ENCODE measurements around the gene PCSK1N.

Gene PCSK1N

DNA sequence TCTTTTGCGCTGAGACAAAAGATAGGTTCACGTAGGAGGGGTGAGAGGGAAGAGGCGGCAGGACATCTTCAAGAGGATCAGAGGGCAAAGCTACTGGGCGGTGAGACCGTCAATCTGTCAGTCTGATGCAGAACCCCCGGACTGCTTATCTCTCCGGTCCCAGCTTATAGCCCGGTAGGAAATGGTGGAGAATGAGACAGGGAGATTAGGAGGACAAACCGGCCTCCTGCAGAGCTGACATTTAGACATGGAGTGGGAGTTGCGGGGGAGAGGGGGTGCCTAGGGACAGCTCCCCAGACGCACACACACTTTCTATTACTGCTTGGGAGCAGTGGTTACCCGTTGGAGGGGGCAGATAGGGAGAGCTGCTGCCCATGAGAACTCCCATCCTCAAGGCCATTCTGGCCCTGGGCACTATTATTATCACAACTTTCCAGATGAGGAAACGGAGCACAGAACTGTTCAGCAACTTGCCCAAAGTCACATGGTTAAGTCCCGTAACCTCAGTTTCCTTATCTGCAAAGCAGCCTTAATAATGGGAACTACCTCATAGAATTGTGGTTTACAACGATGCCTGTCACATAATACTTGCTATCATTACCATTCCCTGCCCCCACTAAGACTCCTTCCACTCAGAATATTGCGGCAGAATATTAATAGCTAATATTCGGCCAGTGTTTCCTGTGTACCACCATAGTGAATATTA, 34.7 kb downstream of the PCSK1N start:
- DNase-seq (ENCODE audit: low spot score), result no peak
- no peak for TF ChIP-seq CTCF (IDR thresholded peaks at IDR 0.05; ENCODE audit: borderline replicate concordance, control extremely low read depth, extremely low read depth, insufficient read depth, missing control alignments)
- in situ Hi-C loops (cut with MboI; ENCODE audit: low sequenced_read_pairs, unreplicated experiment), result no loop called here

DNA sequence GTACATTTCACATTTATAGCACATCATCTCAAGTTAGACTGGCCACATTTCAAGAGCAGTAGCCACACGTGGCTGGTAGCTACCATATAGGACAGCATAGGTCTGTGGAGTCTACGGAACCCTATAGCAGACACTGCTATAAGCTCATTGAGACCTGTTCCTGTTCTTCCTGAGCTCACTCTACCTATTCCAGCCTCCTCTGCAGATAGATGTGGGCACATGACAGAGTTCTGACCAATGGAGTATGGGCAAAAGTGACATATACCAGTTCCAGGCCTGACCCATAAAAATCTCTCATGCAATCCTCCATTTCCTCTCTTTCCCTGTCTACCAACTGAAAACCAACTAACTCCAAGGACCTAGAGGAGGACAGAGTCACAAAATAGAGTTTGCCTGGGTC, 37.1 kb downstream of the PCSK1N start:
- TF ChIP-seq CTCF (IDR thresholded peaks at IDR 0.05; ENCODE audit: borderline replicate concordance, control extremely low read depth, extremely low read depth, insufficient read depth, missing control alignments), result no peak
- in situ Hi-C loops (cut with MboI; ENCODE audit: low sequenced_read_pairs, unreplicated experiment), result no loop called here
- no peak for DNase-seq (ENCODE audit: low spot score)

DNA sequence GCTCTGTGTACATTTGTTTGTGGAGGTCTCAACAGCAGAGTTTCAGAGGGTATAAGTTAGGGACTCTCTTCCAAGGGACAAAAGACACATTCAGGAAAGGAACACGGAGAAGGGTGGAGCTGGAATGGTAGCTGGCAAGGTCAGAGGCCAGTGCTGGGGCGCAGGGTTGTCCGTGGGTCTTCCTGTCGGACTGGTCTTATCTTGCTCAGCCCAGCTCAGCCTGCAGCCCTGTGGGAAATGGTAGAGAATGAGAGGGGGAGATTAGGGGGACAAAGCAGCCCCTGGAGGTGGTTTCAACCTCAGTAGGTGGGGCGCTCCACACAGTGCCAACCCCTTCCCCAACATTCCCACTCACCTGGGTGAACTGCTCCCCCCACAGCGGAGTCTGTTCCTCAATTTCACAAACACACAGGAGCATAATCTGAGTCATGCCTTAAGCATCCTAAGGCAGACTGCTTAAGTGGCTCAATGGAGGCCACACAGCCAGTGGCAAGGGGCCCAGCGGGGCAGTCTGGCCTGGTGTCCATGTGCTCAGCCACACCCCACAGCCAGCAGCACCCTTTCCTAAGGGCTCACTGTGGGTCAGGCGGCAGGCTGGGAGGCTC, 40.4 kb downstream of the PCSK1N start:
- TF ChIP-seq CTCF (IDR thresholded peaks at IDR 0.05; ENCODE audit: borderline replicate concordance, control extremely low read depth, extremely low read depth, insufficient read depth, missing control alignments), result no peak
- no peak for DNase-seq (ENCODE audit: low spot score)
- in situ Hi-C loops (cut with MboI; ENCODE audit: low sequenced_read_pairs, unreplicated experiment), result no loop called here

GRCh38 chrX:48794340-48794910, 41.0 kb downstream of the PCSK1N start:
- in situ Hi-C loops (cut with MboI; ENCODE audit: low sequenced_read_pairs, unreplicated experiment), result no loop called here
- no peak for TF ChIP-seq CTCF (IDR thresholded peaks at IDR 0.05; ENCODE audit: borderline replicate concordance, control extremely low read depth, extremely low read depth, insufficient read depth, missing control alignments)
- no peak for DNase-seq (ENCODE audit: low spot score)

DNA sequence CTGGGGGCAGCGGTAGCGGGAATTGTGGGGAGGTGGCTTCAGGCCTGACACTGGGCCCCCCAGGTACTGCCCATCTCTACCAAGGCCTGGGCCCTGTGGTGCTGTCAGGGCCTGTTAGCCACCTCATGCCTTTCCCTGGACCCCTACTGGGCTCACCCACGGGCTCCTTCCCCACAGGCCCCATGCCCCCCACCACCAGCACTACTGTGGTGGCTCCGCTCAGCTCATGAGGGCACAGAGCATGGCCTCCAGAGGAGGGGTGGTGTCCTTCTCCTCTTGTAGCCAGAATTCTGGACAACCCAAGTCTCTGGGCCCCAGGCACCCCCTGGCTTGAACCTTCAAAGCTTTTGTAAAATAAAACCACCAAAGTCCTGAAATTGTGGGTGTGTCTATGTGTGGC, 41.5 kb downstream of the PCSK1N start:
- TF ChIP-seq CTCF (IDR thresholded peaks at IDR 0.05; ENCODE audit: borderline replicate concordance, control extremely low read depth, extremely low read depth, insufficient read depth, missing control alignments), result no peak
- no peak for DNase-seq (ENCODE audit: low spot score)
- in situ Hi-C loops (cut with MboI; ENCODE audit: low sequenced_read_pairs, unreplicated experiment), result no loop called here

DNA sequence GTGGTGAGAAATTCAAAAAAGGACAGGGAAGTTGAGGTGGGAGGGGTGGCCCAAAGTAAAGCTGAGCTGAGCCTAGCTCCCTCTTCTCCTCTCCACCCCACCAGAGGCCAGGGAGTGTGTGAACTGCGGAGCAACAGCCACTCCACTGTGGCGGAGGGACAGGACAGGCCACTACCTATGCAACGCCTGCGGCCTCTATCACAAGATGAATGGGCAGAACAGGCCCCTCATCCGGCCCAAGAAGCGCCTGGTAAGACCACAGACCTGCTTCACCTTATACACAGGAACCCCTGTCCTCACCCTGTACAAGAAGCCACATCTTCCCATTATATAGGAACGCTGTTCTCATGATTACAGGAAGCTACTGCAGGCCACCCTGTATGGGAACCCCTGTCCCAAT, 43.2 kb downstream of the PCSK1N start:
- in situ Hi-C loops (cut with MboI; ENCODE audit: low sequenced_read_pairs, unreplicated experiment), result no loop called here
- no peak for DNase-seq (ENCODE audit: low spot score)
- no peak for TF ChIP-seq CTCF (IDR thresholded peaks at IDR 0.05; ENCODE audit: borderline replicate concordance, control extremely low read depth, extremely low read depth, insufficient read depth, missing control alignments)

All from GM13976 (cell line).